ENCODE data around the gene ZNF654. TPM values are rescaled to one million over a fixed set of nuclear protein-coding genes. Genes with fewer than 3 reads are reported as not detected.

The ZNF654 gene
- total and polyA plus RNA-seq, 9 of the 15 experiments (the other 6 are each of a cell fraction or from before 2014, with no cell fraction given) = 2.4 to 8.6 (median 5.1) TPM

GRCh38 chr3:88113311-88114162 lies 54.5 kb downstream of the ZNF654 start:
- in situ Hi-C loops (cut with MboI) = no loop called here
- Histone ChIP-seq H3K9me3 (replicated peaks; ENCODE audit: control insufficient read depth, insufficient read depth, low read depth, low read length) (no peaks in the 10 kb centered on the region), H3K4me2 (ENCODE audit: insufficient read depth, low read length) (no peak overlapping the region), H3K27me3 (ENCODE audit: control insufficient read depth in 2 of 2, insufficient read depth in 2 of 2, low read length in 2 of 2) (no peaks in the 10 kb centered on the region), H3K36me3 (ENCODE audit: control insufficient read depth, insufficient read depth, low read length) (peaks cover 44% of the 10 kb centered on the region; the same call in 2 of the 3 replicates), H3K9me1 (ENCODE audit: control insufficient read depth, insufficient read depth, low read length) (no peaks in the 10 kb centered on the region), H3K27ac (ENCODE audit: extremely low read depth, low read depth, low read length) (no peak overlapping the region), H3K4me1 (replicated peaks in 1 of 2; ENCODE audit: control insufficient read depth in 2 of 2, insufficient read depth in 2 of 2, low read length in 2 of 2) (no peaks in the 10 kb centered on the region; a peak in 1 of 5 replicates), H3K9ac (ENCODE audit: insufficient read depth in 1 of 2, low read depth in 2 of 2, low read length in 2 of 2) (no peak overlapping the region), H2AFZ (ENCODE audit: low read depth, low read length) (no peak overlapping the region), H3K4me3 (no peak overlapping the region), H4K20me1 (replicated peaks; ENCODE audit: control insufficient read depth, insufficient read depth, low read length) (no peaks in the 10 kb centered on the region), H3K79me2 (ENCODE audit: control insufficient read depth, insufficient read depth, low read length) (peaks cover 20% of the 10 kb centered on the region; the same call in 2 of the 3 replicates)
- ATAC-seq (peak; percentile 97), DNase-seq (ENCODE audit: extremely low read depth in 1 of 4, low spot score in 3 of 4) (peak; percentile 25 to 79 (median 47)), FAIRE-seq (peak; percentile 65)
- ChIA-PET POLR2A (interaction anchor here (0.6 to 0.9 kb wide), 4 partner anchors 13 to 108 kb away, joined by 3 to 4 read pairs (median 3); no protein-coding TSS in a partner anchor), CTCF (ENCODE audit: low intra/inter-chr PET ratio) (interaction anchor here (0.6 kb wide), 1 partner anchor 305 kb away, joined by 3 read pairs; no protein-coding TSS in a partner anchor)
- TF ChIP-seq RAD21 (CRISPR knock-in tag; conservative IDR thresholded peaks at IDR 0.05 in 1 of 2, IDR thresholded peaks at IDR 0.05 in 1 of 2) = peak; percentile 43 to 68
- no peak for TF ChIP-seq TRIM25 (IDR thresholded peaks at IDR 0.05; ENCODE audit: borderline replicate concordance)
- TF ChIP-seq CTCF (IDR thresholded peaks at IDR 0.05 in 2 of 3, conservative IDR thresholded peaks at IDR 0.05 in 1 of 3; ENCODE audit: insufficient read depth in 2 of 3, low read depth in 1 of 3, low read length in 3 of 3) = peak; percentile 44 to 63 (median 52)
- no peak for TF ChIP-seq SMARCB1 (IDR thresholded peaks at IDR 0.05; ENCODE audit: insufficient read length, low read depth)
- peak; percentile 28; the same call in 1 of the 2 replicates for TF ChIP-seq REST (IDR thresholded peaks at IDR 0.05; ENCODE audit: borderline replicate concordance)
- no peak for TF ChIP-seq REST (CRISPR knock-in tag; IDR thresholded peaks at IDR 0.05; ENCODE audit: low read depth)
- no peak for TF ChIP-seq OTX1 (CRISPR knock-in tag; IDR thresholded peaks at IDR 0.05)
- intact Hi-C loops (cut with micrococcal nuclease) = loop anchor here (1.0 to 10.0 kb wide), 4 partner anchors 55 to 851 kb away; partner anchors contain the start of genes CGGBP1 and ZNF654
- WGBS (ENCODE audit: insufficient coverage, low coverage, missing lambda C conversion rate) = 38% methylated on average over 4 of the region's 5 CpGs
- no TSS peak for BruUV-seq (replicated peaks)

All from K562 (cell line).